HEK293 (cell line): ENCODE results near the gene GAS7.

ENCODE experiments used
- CTCF ChIA-PET: fragments of 350-600 bp; formaldehyde crosslinking; extraction: SDS; loops from one replicate; lab custom pipeline; 2021; ENCODE audit warnings: antibody characterized with exemption; lab: Yijun Ruan, JAX
- POLR2A ChIA-PET: fragments of 300-600 bp; formaldehyde crosslinking; extraction: SDS; loops from one replicate; lab custom pipeline; 2020; ENCODE audit warnings: antibody characterized with exemption, inconsistent platforms; lab: Yijun Ruan, JAX
- H3K27ac ChIP-seq: fragments of 200-500 bp; sonication (Bioruptor generic); 2 replicates; pipeline ENCODE4 v1.5.1; 2014; ENCODE audit warnings: low read depth, low read length, control low read depth, inconsistent platforms; ENCODE audit errors: extremely low read depth
- H3K36me3 ChIP-seq, 2 experiments: fragments of 200-500 bp in 1 of 2; sonication (Bioruptor generic) in 1 of 2; 1 replicate in 1 of 2; 2 replicates in 1 of 2; pipeline ENCODE4 v1.5.1; 2014 to 2017; ENCODE audit warnings: inconsistent platforms in 2 of 2, low read length in 2 of 2; ENCODE audit not compliant: control insufficient read depth in 2 of 2, insufficient read depth in 1 of 2
- H3K4me1 ChIP-seq: fragments of 200-500 bp; sonication (Bioruptor generic); 2 replicates; pipeline ENCODE4 v1.5.1; 2014; ENCODE audit warnings: mild to moderate bottlenecking, low read length, inconsistent platforms; ENCODE audit not compliant: control insufficient read depth, insufficient read depth
- H3K4me3 ChIP-seq: 2 replicates; pipeline ENCODE4 v1.5.1; 2011; ENCODE audit warnings: low read depth, mild to moderate bottlenecking, control low read depth, low read length, moderate library complexity
- H3K9me3 ChIP-seq: fragments of 200-500 bp; sonication (Bioruptor generic); 2 replicates; pipeline ENCODE4 v1.5.1; 2014; ENCODE audit warnings: low read depth, low read length, inconsistent platforms; ENCODE audit not compliant: control insufficient read depth, insufficient read depth
- MEIS1 ChIP-seq: sonication (generic); formaldehyde crosslinking; IDR thresholded peaks from 2 replicates; pipeline ENCODE4 v1.8.1; 2022; ENCODE audit warnings: missing genetic modification reagents, mild to moderate bottlenecking, borderline replicate concordance
- SETDB1 ChIP-seq: IDR thresholded peaks from one replicate; pipeline ENCODE4 v1.6.1; 2017; ENCODE audit warnings: mild to moderate bottlenecking, low read length, moderate library complexity, mixed read lengths; ENCODE audit not compliant: insufficient read length
- SP3 ChIP-seq: fragments of 450-650 bp; formaldehyde crosslinking; IDR thresholded peaks from 2 replicates; pipeline ENCODE4 v1.5.1; 2016; ENCODE audit warnings: missing biosample characterization, missing genetic modification characterization
- ZBTB7A ChIP-seq: fragments of 450-650 bp; formaldehyde crosslinking; IDR thresholded peaks from 2 replicates; pipeline ENCODE4 v1.5.1; 2016; ENCODE audit warnings: low read depth, missing biosample characterization, missing genetic modification characterization
- ZNF132 ChIP-seq: fragments of 450-650 bp; formaldehyde crosslinking; IDR thresholded peaks from 2 replicates; pipeline ENCODE4 v1.5.1; 2017; ENCODE audit warnings: missing biosample characterization, missing genetic modification characterization, borderline replicate concordance
- ZNF133 ChIP-seq: fragments of 450-650 bp; formaldehyde crosslinking; IDR thresholded peaks from 2 replicates; pipeline ENCODE4 v1.5.1; 2016; ENCODE audit warnings: missing biosample characterization, missing genetic modification characterization
- ZNF157 ChIP-seq: fragments of 450-650 bp; formaldehyde crosslinking; IDR thresholded peaks from 2 replicates; pipeline ENCODE4 v1.5.1; 2016; ENCODE audit warnings: missing biosample characterization, missing genetic modification characterization
- ZNF175 ChIP-seq: fragments of 450-650 bp; formaldehyde crosslinking; IDR thresholded peaks from 2 replicates; pipeline ENCODE4 v1.5.1; 2016; ENCODE audit warnings: missing biosample characterization, missing genetic modification characterization
- ZNF184 ChIP-seq: fragments of 450-650 bp; IDR thresholded peaks from 2 replicates; pipeline ENCODE4 v1.5.1; 2018; ENCODE audit warnings: missing biosample characterization, mild to moderate bottlenecking, missing genetic modification characterization
- ZNF202 ChIP-seq: fragments of 450-650 bp; formaldehyde crosslinking; IDR thresholded peaks from 2 replicates; pipeline ENCODE4 v1.5.1; 2016; ENCODE audit warnings: missing biosample characterization, missing genetic modification characterization, borderline replicate concordance
- ZNF266 ChIP-seq: fragments of 450-650 bp; formaldehyde crosslinking; IDR thresholded peaks from 2 replicates; pipeline ENCODE4 v1.5.1; 2016; ENCODE audit warnings: missing biosample characterization, missing genetic modification characterization, low read depth
- ZNF292 ChIP-seq: fragments of 450-650 bp; formaldehyde crosslinking; IDR thresholded peaks from 2 replicates; pipeline ENCODE4 v1.5.1; 2016; ENCODE audit warnings: low read depth, missing biosample characterization, missing genetic modification characterization, borderline replicate concordance
- ZNF335 ChIP-seq: fragments of 450-650 bp; formaldehyde crosslinking; conservative IDR thresholded peaks from 2 replicates; pipeline ENCODE4 v1.5.1; 2016; ENCODE audit warnings: missing biosample characterization, missing genetic modification characterization
- ZNF350 ChIP-seq: fragments of 450-650 bp; formaldehyde crosslinking; IDR thresholded peaks from 2 replicates; pipeline ENCODE4 v1.5.0; 2017; ENCODE audit warnings: missing biosample characterization, mild to moderate bottlenecking, missing genetic modification characterization
- ZNF391 ChIP-seq: fragments of 450-650 bp; formaldehyde crosslinking; IDR thresholded peaks from 2 replicates; pipeline ENCODE4 v1.5.1; 2016; ENCODE audit warnings: low read depth, missing biosample characterization, missing genetic modification characterization, borderline replicate concordance
- ZNF394 ChIP-seq: fragments of 450-650 bp; formaldehyde crosslinking; IDR thresholded peaks from 2 replicates; pipeline ENCODE4 v1.5.1; 2016; ENCODE audit warnings: missing biosample characterization, missing genetic modification characterization, mild to moderate bottlenecking, moderate library complexity, borderline replicate concordance
- ZNF404 ChIP-seq: fragments of 450-650 bp; formaldehyde crosslinking; IDR thresholded peaks from 2 replicates; pipeline ENCODE4 v1.5.1; 2017; ENCODE audit warnings: missing biosample characterization, missing genetic modification characterization
- ZNF585B ChIP-seq: fragments of 450-650 bp; formaldehyde crosslinking; IDR thresholded peaks from 2 replicates; pipeline ENCODE4 v1.5.1; 2016; ENCODE audit warnings: missing biosample characterization, missing genetic modification characterization
- ZNF621 ChIP-seq: fragments of 450-650 bp; formaldehyde crosslinking; IDR thresholded peaks from 2 replicates; pipeline ENCODE4 v1.5.1; 2017; ENCODE audit warnings: missing biosample characterization, missing genetic modification characterization
- ZNF626 ChIP-seq: fragments of 450-650 bp; sonication (Bioruptor Pico); formaldehyde crosslinking; IDR thresholded peaks from 2 replicates; pipeline ENCODE4 v1.5.1; 2018; ENCODE audit warnings: missing biosample characterization, missing genetic modification characterization, inconsistent platforms
- ZNF629 ChIP-seq: fragments of 450-650 bp; formaldehyde crosslinking; IDR thresholded peaks from 2 replicates; pipeline ENCODE4 v1.5.1; 2017; ENCODE audit warnings: missing biosample characterization, missing genetic modification characterization
- ZNF660 ChIP-seq: fragments of 450-650 bp; IDR thresholded peaks from 2 replicates; pipeline ENCODE4 v1.5.1; 2018; ENCODE audit warnings: missing biosample characterization, mild to moderate bottlenecking, missing genetic modification characterization
- ZNF768 ChIP-seq: fragments of 450-650 bp; formaldehyde crosslinking; IDR thresholded peaks from 2 replicates; pipeline ENCODE4 v1.5.1; 2018; ENCODE audit warnings: missing biosample characterization, mild to moderate bottlenecking, missing genetic modification characterization
- ZNF791 ChIP-seq: fragments of 450-650 bp; formaldehyde crosslinking; IDR thresholded peaks from 2 replicates; pipeline ENCODE4 v1.5.1; 2016; ENCODE audit warnings: missing biosample characterization, missing genetic modification characterization
- ZSCAN30 ChIP-seq: fragments of 450-650 bp; IDR thresholded peaks from 2 replicates; pipeline ENCODE4 v1.5.1; 2018; ENCODE audit warnings: missing biosample characterization, mild to moderate bottlenecking, missing genetic modification characterization, moderate library complexity
- TF ChIP-seq, protein P1 (sequence below): fragments of 450-650 bp; formaldehyde crosslinking; IDR thresholded peaks from 2 replicates; pipeline ENCODE4 v1.5.1; 2016; ENCODE audit warnings: missing biosample characterization, missing genetic modification characterization
- TF ChIP-seq, protein P2 (sequence below): fragments of 450-650 bp; formaldehyde crosslinking; conservative IDR thresholded peaks from 2 replicates; pipeline ENCODE4 v1.5.1; 2016; ENCODE audit warnings: low read depth, missing biosample characterization, missing genetic modification characterization
- TF ChIP-seq, protein P3 (sequence below): fragments of 450-650 bp; formaldehyde crosslinking; IDR thresholded peaks from 2 replicates; pipeline ENCODE4 v1.5.1; 2016; ENCODE audit warnings: missing biosample characterization, missing genetic modification characterization, low read depth
- TF ChIP-seq, protein P4 (sequence below): fragments of 450-650 bp; formaldehyde crosslinking; IDR thresholded peaks from 2 replicates; pipeline ENCODE4 v1.5.1; 2016; ENCODE audit warnings: missing biosample characterization, missing genetic modification characterization

GAS7 gene

GRCh38 chr17:9944704-9945103 is 253.7 kb downstream of the GAS7 start:
- Histone ChIP-seq H3K36me3 (no peaks in the 10 kb centered on the region), H3K4me1 (no peaks in the 10 kb centered on the region; the same call in 1 of the 2 replicates), H3K27ac (no peak overlapping the region), H3K4me3 (no peak overlapping the region), H3K9me3 (no peaks in the 10 kb centered on the region)
- ChIA-PET POLR2A (no interaction called here), CTCF (interaction anchor here (0.8 to 2.9 kb wide), 3 partner anchors 14 to 282 kb away, joined by 3 to 14 read pairs (median 3); no protein-coding TSS in a partner anchor)
- no peak for TF ChIP-seq ZNF175
- TF ChIP-seq SETDB1: no peak
- no peak for TF ChIP-seq ZNF133 (tag by site-specific recombination)
- TF ChIP-seq MEIS1: no peak
- TF ChIP-seq ZNF157: no peak
- no peak for TF ChIP-seq ZNF184 (tag by site-specific recombination)
- TF ChIP-seq ZNF292: no peak
- TF ChIP-seq, protein P1, sequence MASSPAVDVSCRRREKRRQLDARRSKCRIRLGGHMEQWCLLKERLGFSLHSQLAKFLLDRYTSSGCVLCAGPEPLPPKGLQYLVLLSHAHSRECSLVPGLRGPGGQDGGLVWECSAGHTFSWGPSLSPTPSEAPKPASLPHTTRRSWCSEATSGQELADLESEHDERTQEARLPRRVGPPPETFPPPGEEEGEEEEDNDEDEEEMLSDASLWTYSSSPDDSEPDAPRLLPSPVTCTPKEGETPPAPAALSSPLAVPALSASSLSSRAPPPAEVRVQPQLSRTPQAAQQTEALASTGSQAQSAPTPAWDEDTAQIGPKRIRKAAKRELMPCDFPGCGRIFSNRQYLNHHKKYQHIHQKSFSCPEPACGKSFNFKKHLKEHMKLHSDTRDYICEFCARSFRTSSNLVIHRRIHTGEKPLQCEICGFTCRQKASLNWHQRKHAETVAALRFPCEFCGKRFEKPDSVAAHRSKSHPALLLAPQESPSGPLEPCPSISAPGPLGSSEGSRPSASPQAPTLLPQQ: no peak
- no peak for TF ChIP-seq SP3 (tag by site-specific recombination)
- no peak for TF ChIP-seq ZNF621 (tag by site-specific recombination)
- TF ChIP-seq ZNF660 (tag by site-specific recombination): no peak
- no peak for TF ChIP-seq ZNF768 (tag by site-specific recombination)
- no peak for TF ChIP-seq ZNF132 (tag by site-specific recombination)
- TF ChIP-seq ZSCAN30: no peak
- TF ChIP-seq ZNF394 (tag by site-specific recombination): no peak

GRCh38 chr17:9943343-9943742 is 255.1 kb downstream of the GAS7 start:
- Histone ChIP-seq H3K4me1 (no peaks in the 10 kb centered on the region; the same call in 1 of the 2 replicates), H3K9me3 (no peaks in the 10 kb centered on the region; the same call in 1 of the 2 replicates), H3K27ac (no peak overlapping the region), H3K4me3 (no peak overlapping the region), H3K36me3 (no peaks in the 10 kb centered on the region)
- ChIA-PET CTCF (interaction anchor here (0.5 to 2.9 kb wide), 4 partner anchors 14 to 487 kb away, joined by 3 to 14 read pairs (median 4); no protein-coding TSS in a partner anchor), POLR2A (no interaction called here)
- TF ChIP-seq ZNF335 (tag by site-specific recombination): no peak
- TF ChIP-seq, protein P2, sequence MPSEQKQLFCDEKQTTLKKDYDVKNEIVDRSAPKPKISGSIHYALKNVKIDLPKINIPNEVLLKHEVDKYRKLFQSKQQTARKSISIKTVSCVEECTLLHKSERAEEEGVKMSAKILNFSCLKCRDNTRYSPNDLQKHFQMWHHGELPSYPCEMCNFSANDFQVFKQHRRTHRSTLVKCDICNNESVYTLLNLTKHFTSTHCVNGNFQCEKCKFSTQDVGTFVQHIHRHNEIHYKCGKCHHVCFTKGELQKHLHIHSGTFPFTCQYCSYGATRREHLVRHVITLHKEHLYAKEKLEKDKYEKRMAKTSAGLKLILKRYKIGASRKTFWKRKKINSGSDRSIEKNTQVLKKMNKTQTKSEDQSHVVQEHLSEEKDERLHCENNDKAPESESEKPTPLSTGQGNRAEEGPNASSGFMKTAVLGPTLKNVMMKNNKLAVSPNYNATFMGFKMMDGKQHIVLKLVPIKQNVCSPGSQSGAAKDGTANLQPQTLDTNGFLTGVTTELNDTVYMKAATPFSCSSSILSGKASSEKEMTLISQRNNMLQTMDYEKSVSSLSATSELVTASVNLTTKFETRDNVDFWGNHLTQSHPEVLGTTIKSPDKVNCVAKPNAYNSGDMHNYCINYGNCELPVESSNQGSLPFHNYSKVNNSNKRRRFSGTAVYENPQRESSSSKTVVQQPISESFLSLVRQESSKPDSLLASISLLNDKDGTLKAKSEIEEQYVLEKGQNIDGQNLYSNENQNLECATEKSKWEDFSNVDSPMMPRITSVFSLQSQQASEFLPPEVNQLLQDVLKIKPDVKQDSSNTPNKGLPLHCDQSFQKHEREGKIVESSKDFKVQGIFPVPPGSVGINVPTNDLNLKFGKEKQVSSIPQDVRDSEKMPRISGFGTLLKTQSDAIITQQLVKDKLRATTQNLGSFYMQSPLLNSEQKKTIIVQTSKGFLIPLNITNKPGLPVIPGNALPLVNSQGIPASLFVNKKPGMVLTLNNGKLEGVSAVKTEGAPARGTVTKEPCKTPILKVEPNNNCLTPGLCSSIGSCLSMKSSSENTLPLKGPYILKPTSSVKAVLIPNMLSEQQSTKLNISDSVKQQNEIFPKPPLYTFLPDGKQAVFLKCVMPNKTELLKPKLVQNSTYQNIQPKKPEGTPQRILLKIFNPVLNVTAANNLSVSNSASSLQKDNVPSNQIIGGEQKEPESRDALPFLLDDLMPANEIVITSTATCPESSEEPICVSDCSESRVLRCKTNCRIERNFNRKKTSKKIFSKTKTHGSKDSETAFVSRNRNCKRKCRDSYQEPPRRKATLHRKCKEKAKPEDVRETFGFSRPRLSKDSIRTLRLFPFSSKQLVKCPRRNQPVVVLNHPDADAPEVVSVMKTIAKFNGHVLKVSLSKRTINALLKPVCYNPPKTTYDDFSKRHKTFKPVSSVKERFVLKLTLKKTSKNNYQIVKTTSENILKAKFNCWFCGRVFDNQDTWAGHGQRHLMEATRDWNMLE: no peak
- TF ChIP-seq, protein P3, sequence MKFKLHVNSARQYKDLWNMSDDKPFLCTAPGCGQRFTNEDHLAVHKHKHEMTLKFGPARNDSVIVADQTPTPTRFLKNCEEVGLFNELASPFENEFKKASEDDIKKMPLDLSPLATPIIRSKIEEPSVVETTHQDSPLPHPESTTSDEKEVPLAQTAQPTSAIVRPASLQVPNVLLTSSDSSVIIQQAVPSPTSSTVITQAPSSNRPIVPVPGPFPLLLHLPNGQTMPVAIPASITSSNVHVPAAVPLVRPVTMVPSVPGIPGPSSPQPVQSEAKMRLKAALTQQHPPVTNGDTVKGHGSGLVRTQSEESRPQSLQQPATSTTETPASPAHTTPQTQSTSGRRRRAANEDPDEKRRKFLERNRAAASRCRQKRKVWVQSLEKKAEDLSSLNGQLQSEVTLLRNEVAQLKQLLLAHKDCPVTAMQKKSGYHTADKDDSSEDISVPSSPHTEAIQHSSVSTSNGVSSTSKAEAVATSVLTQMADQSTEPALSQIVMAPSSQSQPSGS: no peak
- no peak for TF ChIP-seq ZNF585B
- no peak for TF ChIP-seq ZNF391 (tag by site-specific recombination)
- no peak for TF ChIP-seq ZNF266 (tag by site-specific recombination)
- TF ChIP-seq ZNF175: no peak
- no peak for TF ChIP-seq ZBTB7A (tag by site-specific recombination)
- TF ChIP-seq ZNF791 (tag by site-specific recombination): no peak
- TF ChIP-seq ZNF629: no peak
- no peak for TF ChIP-seq ZNF626 (tag by site-specific recombination)
- TF ChIP-seq ZNF404 (tag by site-specific recombination): no peak
- no peak for TF ChIP-seq ZNF350
- TF ChIP-seq ZNF202 (tag by site-specific recombination): no peak
- TF ChIP-seq, protein P4, sequence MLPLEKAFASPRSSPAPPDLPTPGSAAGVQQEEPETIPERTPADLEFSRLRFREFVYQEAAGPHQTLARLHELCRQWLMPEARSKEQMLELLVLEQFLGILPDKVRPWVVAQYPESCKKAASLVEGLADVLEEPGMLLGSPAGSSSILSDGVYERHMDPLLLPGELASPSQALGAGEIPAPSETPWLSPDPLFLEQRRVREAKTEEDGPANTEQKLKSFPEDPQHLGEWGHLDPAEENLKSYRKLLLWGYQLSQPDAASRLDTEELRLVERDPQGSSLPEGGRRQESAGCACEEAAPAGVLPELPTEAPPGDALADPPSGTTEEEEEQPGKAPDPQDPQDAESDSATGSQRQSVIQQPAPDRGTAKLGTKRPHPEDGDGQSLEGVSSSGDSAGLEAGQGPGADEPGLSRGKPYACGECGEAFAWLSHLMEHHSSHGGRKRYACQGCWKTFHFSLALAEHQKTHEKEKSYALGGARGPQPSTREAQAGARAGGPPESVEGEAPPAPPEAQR (tag by site-specific recombination): no peak
